PC-9 (cell line): ENCODE data around the gene FRMD4B. TPM values are rescaled to one million over a fixed set of nuclear protein-coding genes. Genes with fewer than 3 reads are reported as not detected.

ENCODE experiments used
- BruUV-seq: library from RNA; stranded (reverse); fragments of 400-500 nt; replicated peaks from 2 replicates; lab custom pipeline; 2021; lab: Mats Ljungman, UMichigan
- CTCF ChIA-PET: fragments of 300-600 bp; sonication (Branson Sonifier 250); formaldehyde crosslinking; loops from one replicate; lab custom pipeline; 2022; ENCODE audit warnings: antibody characterized with exemption; lab: Charles Lee
- POLR2A ChIA-PET: fragments of 300-600 bp; sonication (Branson Sonifier 250); formaldehyde crosslinking; loops from one replicate; lab custom pipeline; 2022; ENCODE audit warnings: antibody characterized with exemption; ENCODE audit not compliant: unreplicated experiment; lab: Charles Lee
- DNase-seq, 2 experiments: peaks; one replicate each; pipeline versions ENCODE4 v3.0.0 to v3.0.0-alpha.2; 2015 to 2022; ENCODE audit warnings: mixed read lengths in 1 of 2
- H2AFZ ChIP-seq: fragments of 200-600 bp; sonication (generic); 2 replicates; pipeline ENCODE4 v1.8.1; 2017; ENCODE audit warnings: antibody characterized with exemption
- H3F3A ChIP-seq: fragments of 200-600 bp; sonication (generic); 2 replicates; pipeline ENCODE4 v1.8.1; 2017; ENCODE audit warnings: antibody characterized with exemption, mild to moderate bottlenecking, low read depth; ENCODE audit not compliant: insufficient read depth
- H3K27ac ChIP-seq: fragments of 200-600 bp; sonication (generic); 2 replicates; pipeline ENCODE4 v1.6.1; 2016; ENCODE audit warnings: mixed run types
- H3K27me3 ChIP-seq: fragments of 200-600 bp; sonication (generic); 2 replicates; pipeline ENCODE4 v1.6.1; 2016; ENCODE audit warnings: low read depth, mixed run types; ENCODE audit not compliant: insufficient read depth
- H3K36me3 ChIP-seq: fragments of 200-600 bp; sonication (generic); 2 replicates; pipeline ENCODE4 v1.6.1; 2016; ENCODE audit warnings: low read depth, mixed run types
- H3K4me1 ChIP-seq: fragments of 200-600 bp; sonication (generic); replicated peaks from 2 replicates; pipeline ENCODE4 v1.6.1; 2016; ENCODE audit warnings: mixed run types; ENCODE audit not compliant: insufficient read depth
- H3K4me2 ChIP-seq: fragments of 200-600 bp; sonication (generic); 2 replicates; pipeline ENCODE4 v1.6.1; 2017; ENCODE audit warnings: mixed run types
- H3K4me3 ChIP-seq: fragments of 200-600 bp; sonication (generic); 2 replicates; pipeline ENCODE4 v1.6.1; 2016; ENCODE audit warnings: mixed run types
- H3K79me2 ChIP-seq: fragments of 200-600 bp; sonication (generic); 2 replicates; pipeline ENCODE4 v1.6.1; 2017; ENCODE audit warnings: low read depth, mixed run types
- H3K9me2 ChIP-seq: fragments of 200-600 bp; sonication (generic); 2 replicates; pipeline ENCODE4 v1.8.1; 2017; ENCODE audit warnings: mild to moderate bottlenecking; ENCODE audit not compliant: insufficient read depth
- H3K9me3 ChIP-seq: fragments of 200-600 bp; sonication (generic); 2 replicates; pipeline ENCODE4 v1.8.1; 2016; ENCODE audit warnings: low read depth; ENCODE audit not compliant: insufficient read depth
- H4K20me1 ChIP-seq: fragments of 200-600 bp; sonication (generic); 2 replicates; pipeline ENCODE4 v1.8.1; 2017; ENCODE audit not compliant: insufficient read depth
- CTCF ChIP-seq: fragments of 200-600 bp; sonication (generic); conservative IDR thresholded peaks from 2 replicates; pipeline ENCODE4 v1.6.1; 2017; ENCODE audit warnings: mixed run types, antibody characterized with exemption, mild to moderate bottlenecking, moderate library complexity
- EZH2 ChIP-seq: fragments of 200-600 bp; sonication (generic); IDR thresholded peaks from 2 replicates; pipeline ENCODE4 v1.8.0; 2017; ENCODE audit warnings: antibody characterized with exemption, low read depth
- intact Hi-C: fragments of 100-400 bp; cut with micrococcal nuclease; formaldehyde crosslinking; loops from one replicate; pipeline ENCODE4 v1.10.0; 2022; ENCODE audit not compliant: unreplicated experiment
- total RNA-seq: library from RNA; stranded (reverse); gene quantifications from 2 replicates; pipeline ENCODE4 v1.2.3, GENCODE V29; 2021

The FRMD4B gene
- total RNA-seq, 1 experiment from 2014 or later = 10.2 TPM

- POLR2A ChIA-PET = no interaction called here
- Histone ChIP-seq H4K20me1 (no peaks in the 10 kb centered on the region), H3K27me3 (no peaks in the 10 kb centered on the region), H3K9me3 (no peaks in the 10 kb centered on the region), H2AFZ (no peak overlapping the region), H3K4me1 (peaks cover 15% of the 10 kb centered on the region; the same call in 1 of the 2 replicates), H3F3A (no peaks in the 10 kb centered on the region), H3K4me3 (no peak overlapping the region), H3K36me3 (no peaks in the 10 kb centered on the region; the same call in 1 of the 2 replicates), H3K27ac (no peak overlapping the region), H3K4me2 (no peak overlapping the region), H3K9me2 (no peaks in the 10 kb centered on the region), H3K79me2 (no peaks in the 10 kb centered on the region)
- BruUV-seq = no TSS peak
- intact Hi-C loops = no loop called here
- CTCF ChIA-PET = no interaction called here
- DNase-seq = no peak
- TF ChIP-seq EZH2 (no peak), CTCF (no peak)
Observed at GRCh38 chr3:69166446-69166845, 219.4 kb downstream of the FRMD4B start.

GRCh38 chr3:69165744-69166143 is 220.1 kb downstream of the FRMD4B start:
- H3K4me3 ChIP-seq = no peak overlapping the region
- H4K20me1 ChIP-seq = no peaks in the 10 kb centered on the region
- no peak for DNase-seq
- no TSS peak for BruUV-seq
- no peak overlapping the region for H3K27ac ChIP-seq
- ChIA-PET POLR2A (no interaction called here), CTCF (interaction anchor here (0.5 kb wide), 1 partner anchor 135 kb away, joined by 3 read pairs; no protein-coding TSS in a partner anchor)
- H3F3A ChIP-seq = no peaks in the 10 kb centered on the region
- H3K4me2 ChIP-seq = no peak overlapping the region
- H3K27me3 ChIP-seq = no peaks in the 10 kb centered on the region
- H3K9me3 ChIP-seq = no peaks in the 10 kb centered on the region
- H3K79me2 ChIP-seq = no peaks in the 10 kb centered on the region
- TF ChIP-seq CTCF = no peak
- TF ChIP-seq EZH2 = no peak
- no peaks in the 10 kb centered on the region for H3K9me2 ChIP-seq
- no peaks in the 10 kb centered on the region for H3K36me3 ChIP-seq
- peaks cover 15% of the 10 kb centered on the region; the same call in 1 of the 2 replicates for H3K4me1 ChIP-seq
- H2AFZ ChIP-seq = no peak overlapping the region
- intact Hi-C loops = no loop called here

- Histone ChIP-seq H3K4me1 (peaks cover 15% of the 10 kb centered on the region; the same call in 1 of the 2 replicates), H4K20me1 (no peaks in the 10 kb centered on the region), H3K9me3 (no peaks in the 10 kb centered on the region), H3K79me2 (no peaks in the 10 kb centered on the region), H2AFZ (no peak overlapping the region), H3K27ac (no peak overlapping the region), H3K27me3 (no peaks in the 10 kb centered on the region), H3K4me3 (no peak overlapping the region), H3K4me2 (no peak overlapping the region), H3K36me3 (no peaks in the 10 kb centered on the region), H3K9me2 (no peaks in the 10 kb centered on the region), H3F3A (no peaks in the 10 kb centered on the region)
- ChIA-PET POLR2A (no interaction called here), CTCF (no interaction called here)
- intact Hi-C loops = loop anchor here (5.0 kb wide), 1 partner anchor 42 kb away; the partner anchor contains the start of gene LMOD3
- peak in 1 of 2 experiments; percentile 38 for DNase-seq
- no TSS peak for BruUV-seq
- TF ChIP-seq EZH2 = no peak
- no peak for TF ChIP-seq CTCF
Observed at GRCh38 chr3:69164296-69164695, 221.6 kb downstream of the FRMD4B start.
